Measurements from ENCODE around the gene TSGA10IP. TPM values are rescaled to one million over a fixed set of nuclear protein-coding genes. Genes with fewer than 3 reads are reported as not detected.
A peak's percentile ranks its signal among the peaks of the same experiment; 100 is the strongest.

Gene TSGA10IP
- total and polyA plus RNA-seq, 7 donors = 0.49 TPM; not detected in 6

- Histone ChIP-seq H3K4me1 (peaks cover 0 to 41% (median 36%) of the 10 kb centered on the region in 4 donors), H3K36me3 (peaks cover 0 to 1% (median 0%) of the 10 kb centered on the region in 4 donors), H3K27ac (peak overlapping the region in 3 of 4 donors; percentile 21 to 33 (median 21)), H3K9me3 (no peaks in the 10 kb centered on the region), H3K27me3 (no peaks in the 10 kb centered on the region), H3K4me3 (no peak overlapping the region)
- 21 to 33% methylated on average over 14 of the region's 14 CpGs for WGBS, 2 donors
- peak; percentile 85 for DNase-seq
- TF ChIP-seq EP300 (IDR thresholded peaks at IDR 0.05) (no peak), POLR2AphosphoS5 (IDR thresholded peaks at IDR 0.05) (peak in 2 of 4 donors; percentile 27)
- intact Hi-C loops (cut with DNase I) = no loop called here
Measured at GRCh38 chr11:65911682-65912568, 33.4 kb upstream of the TSGA10IP start.

DNA sequence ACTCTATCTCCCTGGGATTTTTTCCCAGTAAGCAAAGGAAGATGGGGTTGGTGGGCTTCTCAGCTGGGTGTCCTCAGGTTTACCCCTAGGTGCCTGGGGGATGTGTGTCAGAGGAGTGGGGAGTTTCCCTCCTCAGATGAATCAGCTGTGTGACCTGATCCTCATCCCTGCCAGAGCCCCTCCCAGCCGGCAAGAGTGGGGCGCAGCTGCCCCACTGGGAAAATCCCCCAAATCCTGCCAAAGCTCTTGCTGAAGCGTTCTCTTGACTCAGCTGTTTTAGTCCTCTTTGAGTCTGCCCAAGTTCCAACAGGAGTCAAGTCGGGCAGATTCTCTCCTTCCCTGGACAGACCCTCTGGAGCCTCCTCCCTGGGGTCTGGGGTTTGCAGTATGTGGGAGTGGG is 32.4 kb upstream of the TSGA10IP start:
- H3K4me1 ChIP-seq = peaks cover 0 to 50% (median 45%) of the 10 kb centered on the region in 4 donors
- DNase-seq = no peak
- no peaks in the 10 kb centered on the region for H3K9me3 ChIP-seq
- peaks cover 0 to 5% (median 0%) of the 10 kb centered on the region in 4 donors for H3K36me3 ChIP-seq
- no peak overlapping the region for H3K4me3 ChIP-seq
- no peaks in the 10 kb centered on the region for H3K27me3 ChIP-seq
- WGBS, 2 donors = 71 to 77% methylated on average over 4 of the region's 4 CpGs
- TF ChIP-seq POLR2AphosphoS5 (IDR thresholded peaks at IDR 0.05) (no peak), EP300 (IDR thresholded peaks at IDR 0.05) (no peak), POLR2A (IDR thresholded peaks at IDR 0.05) (no peak)
- TF ChIP-seq, protein P1, sequence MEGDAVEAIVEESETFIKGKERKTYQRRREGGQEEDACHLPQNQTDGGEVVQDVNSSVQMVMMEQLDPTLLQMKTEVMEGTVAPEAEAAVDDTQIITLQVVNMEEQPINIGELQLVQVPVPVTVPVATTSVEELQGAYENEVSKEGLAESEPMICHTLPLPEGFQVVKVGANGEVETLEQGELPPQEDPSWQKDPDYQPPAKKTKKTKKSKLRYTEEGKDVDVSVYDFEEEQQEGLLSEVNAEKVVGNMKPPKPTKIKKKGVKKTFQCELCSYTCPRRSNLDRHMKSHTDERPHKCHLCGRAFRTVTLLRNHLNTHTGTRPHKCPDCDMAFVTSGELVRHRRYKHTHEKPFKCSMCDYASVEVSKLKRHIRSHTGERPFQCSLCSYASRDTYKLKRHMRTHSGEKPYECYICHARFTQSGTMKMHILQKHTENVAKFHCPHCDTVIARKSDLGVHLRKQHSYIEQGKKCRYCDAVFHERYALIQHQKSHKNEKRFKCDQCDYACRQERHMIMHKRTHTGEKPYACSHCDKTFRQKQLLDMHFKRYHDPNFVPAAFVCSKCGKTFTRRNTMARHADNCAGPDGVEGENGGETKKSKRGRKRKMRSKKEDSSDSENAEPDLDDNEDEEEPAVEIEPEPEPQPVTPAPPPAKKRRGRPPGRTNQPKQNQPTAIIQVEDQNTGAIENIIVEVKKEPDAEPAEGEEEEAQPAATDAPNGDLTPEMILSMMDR (IDR thresholded peaks at IDR 0.05) = no peak
- peak overlapping the region in 2 of 4 donors; percentile 10 to 45 for H3K27ac ChIP-seq
- intact Hi-C loops (cut with DNase I) = no loop called here

GRCh38 chr11:65915101-65915820 is 30.0 kb upstream of the TSGA10IP start:
- TF ChIP-seq, protein P1 (IDR thresholded peaks at IDR 0.05) = no peak
- TF ChIP-seq POLR2A (IDR thresholded peaks at IDR 0.05) = no peak
- no peak for TF ChIP-seq POLR2AphosphoS5 (IDR thresholded peaks at IDR 0.05)
- TF ChIP-seq EP300 (IDR thresholded peaks at IDR 0.05) = no peak

GRCh38 chr11:65915821-65916251 is 29.4 kb upstream of the TSGA10IP start:
- DNase-seq = peak; percentile 97
- Histone ChIP-seq H3K27me3 (no peaks in the 10 kb centered on the region), H3K4me3 (no peak overlapping the region), H3K9me3 (no peaks in the 10 kb centered on the region), H3K36me3 (peaks cover 0 to 10% (median 0%) of the 10 kb centered on the region in 4 donors), H3K27ac (peak overlapping the region; percentile 94 to 99 (median 96)), H3K4me1 (peaks cover 0 to 66% (median 59%) of the 10 kb centered on the region in 4 donors)
- WGBS, 2 donors = 52 to 69% methylated on average over 13 of the region's 13 CpGs
- no peak for TF ChIP-seq POLR2A (IDR thresholded peaks at IDR 0.05)
- TF ChIP-seq, protein P1 (IDR thresholded peaks at IDR 0.05) = no peak
- peak in 2 of 4 donors; percentile 10 to 82 for TF ChIP-seq EP300 (IDR thresholded peaks at IDR 0.05)
- TF ChIP-seq POLR2AphosphoS5 (IDR thresholded peaks at IDR 0.05) = peak; percentile 57 to 91 (median 66)
- intact Hi-C loops (cut with DNase I) = loop anchor here (2.0 to 5.0 kb wide), 2 partner anchors 15 to 59 kb away; partner anchors contain the start of genes CFL1 and FOSL1

More at GRCh38 chr11:65915101-65915820, 30.0 kb upstream of the TSGA10IP start:
- peaks cover 0 to 5% (median 0%) of the 10 kb centered on the region in 4 donors for H3K36me3 ChIP-seq
- peak overlapping the region; percentile 94 to 99 (median 96) for H3K27ac ChIP-seq
- H3K4me1 ChIP-seq = peaks cover 0 to 60% (median 53%) of the 10 kb centered on the region in 4 donors
- WGBS, 2 donors = 66 to 67% methylated on average over 10 of the region's 10 CpGs
- H3K27me3 ChIP-seq = no peaks in the 10 kb centered on the region
- H3K9me3 ChIP-seq = no peaks in the 10 kb centered on the region
- intact Hi-C loops (cut with DNase I) = loop anchor here (2.0 to 5.0 kb wide), 2 partner anchors 14 to 58 kb away; partner anchors contain the start of genes CFL1 and FOSL1
- no peak for DNase-seq
- H3K4me3 ChIP-seq = no peak overlapping the region

Measured in sigmoid colon (tissue), 7 donors.